ENCODE data around the gene CDYL.

DNA sequence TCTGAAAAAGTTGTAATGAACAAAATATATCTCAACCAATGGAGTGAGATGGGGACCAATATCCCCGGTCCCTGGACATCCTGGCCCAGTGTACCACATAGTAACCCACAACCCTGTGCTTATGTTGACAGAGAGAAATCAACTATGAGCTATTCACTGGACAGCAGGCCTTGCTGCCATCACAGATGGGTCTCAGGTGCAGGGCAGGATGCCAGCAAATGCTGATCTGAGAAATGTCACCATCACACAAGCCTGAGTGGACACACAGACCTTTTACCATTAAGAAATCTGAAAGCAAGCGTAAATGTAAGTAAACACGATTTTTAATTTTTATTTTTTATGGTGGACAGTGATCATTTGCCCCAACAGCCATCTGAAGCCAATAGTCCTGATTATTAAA lies 218.5 kb downstream of the CDYL start:
- TF ChIP-seq RFX5 (IDR thresholded peaks at IDR 0.05; ENCODE audit: low read depth, low read length) = no peak
- TF ChIP-seq RAD21 (IDR thresholded peaks at IDR 0.05; ENCODE audit: low read length) = no peak
- TF ChIP-seq, protein P1, sequence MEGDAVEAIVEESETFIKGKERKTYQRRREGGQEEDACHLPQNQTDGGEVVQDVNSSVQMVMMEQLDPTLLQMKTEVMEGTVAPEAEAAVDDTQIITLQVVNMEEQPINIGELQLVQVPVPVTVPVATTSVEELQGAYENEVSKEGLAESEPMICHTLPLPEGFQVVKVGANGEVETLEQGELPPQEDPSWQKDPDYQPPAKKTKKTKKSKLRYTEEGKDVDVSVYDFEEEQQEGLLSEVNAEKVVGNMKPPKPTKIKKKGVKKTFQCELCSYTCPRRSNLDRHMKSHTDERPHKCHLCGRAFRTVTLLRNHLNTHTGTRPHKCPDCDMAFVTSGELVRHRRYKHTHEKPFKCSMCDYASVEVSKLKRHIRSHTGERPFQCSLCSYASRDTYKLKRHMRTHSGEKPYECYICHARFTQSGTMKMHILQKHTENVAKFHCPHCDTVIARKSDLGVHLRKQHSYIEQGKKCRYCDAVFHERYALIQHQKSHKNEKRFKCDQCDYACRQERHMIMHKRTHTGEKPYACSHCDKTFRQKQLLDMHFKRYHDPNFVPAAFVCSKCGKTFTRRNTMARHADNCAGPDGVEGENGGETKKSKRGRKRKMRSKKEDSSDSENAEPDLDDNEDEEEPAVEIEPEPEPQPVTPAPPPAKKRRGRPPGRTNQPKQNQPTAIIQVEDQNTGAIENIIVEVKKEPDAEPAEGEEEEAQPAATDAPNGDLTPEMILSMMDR (conservative IDR thresholded peaks at IDR 0.05; ENCODE audit: low read depth, low read length) = no peak
- no peak for TF ChIP-seq MAZ (IDR thresholded peaks at IDR 0.05; ENCODE audit: borderline replicate concordance, low read depth, low read length)
- TF ChIP-seq, protein P2, sequence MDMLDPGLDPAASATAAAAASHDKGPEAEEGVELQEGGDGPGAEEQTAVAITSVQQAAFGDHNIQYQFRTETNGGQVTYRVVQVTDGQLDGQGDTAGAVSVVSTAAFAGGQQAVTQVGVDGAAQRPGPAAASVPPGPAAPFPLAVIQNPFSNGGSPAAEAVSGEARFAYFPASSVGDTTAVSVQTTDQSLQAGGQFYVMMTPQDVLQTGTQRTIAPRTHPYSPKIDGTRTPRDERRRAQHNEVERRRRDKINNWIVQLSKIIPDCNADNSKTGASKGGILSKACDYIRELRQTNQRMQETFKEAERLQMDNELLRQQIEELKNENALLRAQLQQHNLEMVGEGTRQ (IDR thresholded peaks at IDR 0.05; ENCODE audit: low read depth, low read length) = no peak
- no peak for TF ChIP-seq POLR2A (IDR thresholded peaks at IDR 0.05; ENCODE audit: low read depth, low read length)
- no peak for TF ChIP-seq BHLHE40 (IDR thresholded peaks at IDR 0.05; ENCODE audit: low read depth, low read length)
- no peak for TF ChIP-seq MXI1 (IDR thresholded peaks at IDR 0.05; ENCODE audit: borderline replicate concordance, low read depth, low read length)
- TF ChIP-seq FOS (IDR thresholded peaks at IDR 0.05; ENCODE audit: low read depth, low read length) = no peak
- TF ChIP-seq, protein P3, sequence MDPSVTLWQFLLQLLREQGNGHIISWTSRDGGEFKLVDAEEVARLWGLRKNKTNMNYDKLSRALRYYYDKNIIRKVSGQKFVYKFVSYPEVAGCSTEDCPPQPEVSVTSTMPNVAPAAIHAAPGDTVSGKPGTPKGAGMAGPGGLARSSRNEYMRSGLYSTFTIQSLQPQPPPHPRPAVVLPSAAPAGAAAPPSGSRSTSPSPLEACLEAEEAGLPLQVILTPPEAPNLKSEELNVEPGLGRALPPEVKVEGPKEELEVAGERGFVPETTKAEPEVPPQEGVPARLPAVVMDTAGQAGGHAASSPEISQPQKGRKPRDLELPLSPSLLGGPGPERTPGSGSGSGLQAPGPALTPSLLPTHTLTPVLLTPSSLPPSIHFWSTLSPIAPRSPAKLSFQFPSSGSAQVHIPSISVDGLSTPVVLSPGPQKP (IDR thresholded peaks at IDR 0.05; ENCODE audit: borderline replicate concordance, low read depth, low read length) = no peak
- no peak for TF ChIP-seq CEBPB (IDR thresholded peaks at IDR 0.05; ENCODE audit: low read depth, low read length)
- no peak for TF ChIP-seq MAFK (IDR thresholded peaks at IDR 0.05; ENCODE audit: low read depth, low read length)
- TF ChIP-seq CHD1 (IDR thresholded peaks at IDR 0.05; ENCODE audit: low read depth, low read length) = no peak
- no peak for TF ChIP-seq NFE2L2 (IDR thresholded peaks at IDR 0.05; ENCODE audit: low read depth, low read length)

Data from IMR-90 (cell line).